ENCODE measurements around the gene F13A1.

- TF ChIP-seq TAF1 (IDR thresholded peaks at IDR 0.05; ENCODE audit: low read depth, low read length) (no peak), POLR2AphosphoS5 (IDR thresholded peaks at IDR 0.05; ENCODE audit: low read depth, low read length) (no peak), POLR2A (IDR thresholded peaks at IDR 0.05; ENCODE audit: low read depth, low read length) (no peak), POU2F2 (IDR thresholded peaks at IDR 0.05; ENCODE audit: low read depth, low read length) (no peak)
Observed at GRCh38 chr6:6225885-6226529, 94.5 kb downstream of the F13A1 start.
